ENCODE results near the gene EVC2. TPM values are rescaled to one million over a fixed set of nuclear protein-coding genes. Genes with fewer than 3 reads are reported as not detected.

The EVC2 gene
- total RNA-seq, 2 donors from 2014 or later: 8.6 to 13.2 TPM

GRCh38 chr4:5632066-5632440 is 76.3 kb downstream of the EVC2 start:
- peak in 1 of 7 experiments; percentile 5 for TF ChIP-seq CTCF (IDR thresholded peaks at IDR 0.05)
- TF ChIP-seq POLR2A (IDR thresholded peaks at IDR 0.05): no peak

GRCh38 chr4:5631352-5632065 is 76.8 kb downstream of the EVC2 start:
- TF ChIP-seq CTCF (IDR thresholded peaks at IDR 0.05) (no peak), POLR2A (IDR thresholded peaks at IDR 0.05) (no peak)
- ATAC-seq: no peak

More at GRCh38 chr4:5632066-5632440, 76.3 kb downstream of the EVC2 start:
- no peaks in the 10 kb centered on the region for H3K4me1 ChIP-seq
- H3K36me3 ChIP-seq (replicated peaks in 1 of 2; ENCODE audit: insufficient read depth in 1 of 2, low read depth in 2 of 2): no peaks in the 10 kb centered on the region
- 79 to 100% methylated on average over 2 to 3 of the region's 3 CpGs for WGBS, 2 donors
- no peak overlapping the region for H3K27ac ChIP-seq
- DNase-seq: no peak
- H3K9me3 ChIP-seq: no peaks in the 10 kb centered on the region
- no peak overlapping the region for H3K4me3 ChIP-seq
- no peak for ATAC-seq
- intact Hi-C loops (cut with DNase I): no loop called here
- no peaks in the 10 kb centered on the region for H3K27me3 ChIP-seq

GRCh38 chr4:5630762-5631161 is 77.6 kb downstream of the EVC2 start:
- H3K27me3 ChIP-seq: no peaks in the 10 kb centered on the region
- no peaks in the 10 kb centered on the region for H3K4me1 ChIP-seq
- DNase-seq (no peak), ATAC-seq (no peak)
- WGBS, 2 donors: 91 to 95% methylated on average over 3 of the region's 3 CpGs
- no peak for TF ChIP-seq POLR2A (IDR thresholded peaks at IDR 0.05)
- no peak for TF ChIP-seq CTCF (IDR thresholded peaks at IDR 0.05)
- H3K9me3 ChIP-seq: no peaks in the 10 kb centered on the region
- intact Hi-C loops (cut with DNase I): no loop called here
- no peak overlapping the region for H3K4me3 ChIP-seq
- no peak overlapping the region for H3K27ac ChIP-seq
- no peaks in the 10 kb centered on the region for H3K36me3 ChIP-seq (replicated peaks in 1 of 2; ENCODE audit: insufficient read depth in 1 of 2, low read depth in 2 of 2)

More at GRCh38 chr4:5631352-5632065, 76.8 kb downstream of the EVC2 start:
- WGBS, 2 donors: 67 to 76% methylated on average over 9 of the region's 9 CpGs
- H3K9me3 ChIP-seq: no peaks in the 10 kb centered on the region
- no peak overlapping the region for H3K4me3 ChIP-seq
- H3K27me3 ChIP-seq: no peaks in the 10 kb centered on the region
- no peaks in the 10 kb centered on the region for H3K36me3 ChIP-seq (replicated peaks in 1 of 2; ENCODE audit: insufficient read depth in 1 of 2, low read depth in 2 of 2)
- no peak overlapping the region for H3K27ac ChIP-seq
- intact Hi-C loops (cut with DNase I): no loop called here
- H3K4me1 ChIP-seq: no peaks in the 10 kb centered on the region
- no peak for DNase-seq

- Histone ChIP-seq H3K4me3 (no peak overlapping the region), H3K36me3 (replicated peaks in 1 of 2; ENCODE audit: insufficient read depth in 1 of 2, low read depth in 2 of 2) (no peaks in the 10 kb centered on the region), H3K27ac (no peak overlapping the region), H3K4me1 (no peaks in the 10 kb centered on the region), H3K27me3 (no peaks in the 10 kb centered on the region), H3K9me3 (no peaks in the 10 kb centered on the region)
- ATAC-seq (no peak), DNase-seq (no peak)
- intact Hi-C loops (cut with DNase I): no loop called here
- TF ChIP-seq POLR2A (IDR thresholded peaks at IDR 0.05) (no peak), CTCF (IDR thresholded peaks at IDR 0.05) (no peak)
- WGBS, 2 donors: 76 to 81% methylated on average over 4 of the region's 4 CpGs
Measured at GRCh38 chr4:5629542-5629941, 78.8 kb downstream of the EVC2 start.

GRCh38 chr4:5626913-5627312 is 81.4 kb downstream of the EVC2 start:
- DNase-seq (no peak), ATAC-seq (no peak)
- Histone ChIP-seq H3K4me1 (no peaks in the 10 kb centered on the region), H3K4me3 (no peak overlapping the region), H3K27ac (no peak overlapping the region), H3K36me3 (replicated peaks in 1 of 2; ENCODE audit: insufficient read depth in 1 of 2, low read depth in 2 of 2) (no peaks in the 10 kb centered on the region), H3K27me3 (no peaks in the 10 kb centered on the region), H3K9me3 (no peaks in the 10 kb centered on the region)
- WGBS, 2 donors: 48 to 57% methylated on average over 2 of the region's 2 CpGs
- intact Hi-C loops (cut with DNase I): no loop called here
- TF ChIP-seq POLR2A (IDR thresholded peaks at IDR 0.05) (no peak), CTCF (IDR thresholded peaks at IDR 0.05) (no peak)

Data from body of pancreas (tissue), 4 donors.